HepG2 (cell line): Measurements from ENCODE around the gene GIPC1. TPM values are rescaled to one million over a fixed set of nuclear protein-coding genes. Genes with fewer than 3 reads are reported as not detected.

ENCODE experiments used
- ATAC-seq: fragments of 200-7000 bp; cut with Tn5 transposase; 3 replicates; pipeline ENCODE4 v1.9.1; 2020; ENCODE audit warnings: mild to moderate bottlenecking, moderate library complexity
- BruUV-seq: library from RNA; stranded (reverse); fragments of 400-500 nt; replicated peaks from 2 replicates; lab custom pipeline; 2021; lab: Mats Ljungman, UMichigan
- CTCF ChIA-PET: fragments of 300-600 bp; formaldehyde crosslinking; extraction: SDS; loops from one replicate; lab custom pipeline; 2021; ENCODE audit warnings: low total read pairs, inconsistent platforms, low intra/inter-chr PET ratio; lab: Yijun Ruan, JAX
- POLR2A ChIA-PET: fragments of 350-600 bp; sonication (Branson Sonifier 250); formaldehyde crosslinking; loops from one replicate; lab custom pipeline; 2020; ENCODE audit warnings: antibody characterized with exemption, inconsistent platforms; lab: Yijun Ruan, JAX
- DNase-seq: peaks from one replicate; pipeline ENCODE4 v3.0.0-alpha.2; 2015; ENCODE audit warnings: low spot score
- FAIRE-seq: peaks from 3 replicates; lab custom pipeline; 2011; peaks lifted over from hg19 to GRCh38; lab: Jason Lieb, UNC
- H2AFZ ChIP-seq: one replicate; pipeline ENCODE4 v1.6.1; 2011; ENCODE audit warnings: low read length, inconsistent platforms
- H3K27ac ChIP-seq: fragments of 300-600 bp; 3 replicates; pipeline ENCODE4 v1.8.0; 2011; ENCODE audit warnings: mixed run types, mild to moderate bottlenecking, mixed read lengths, low read length, inconsistent platforms; ENCODE audit not compliant: insufficient read depth; ENCODE audit errors: extremely low read length
- H3K27me3 ChIP-seq, 2 experiments: fragments of 200-600 bp in 1 of 2; 2 replicates in 1 of 2; 3 replicates in 1 of 2; pipeline versions ENCODE4 v1.6.0 to v1.8.0; 2011; ENCODE audit warnings: low read length in 2 of 2, mild to moderate bottlenecking in 2 of 2, moderate library complexity in 2 of 2, inconsistent platforms in 1 of 2; ENCODE audit not compliant: insufficient read depth in 2 of 2, control insufficient read depth in 1 of 2
- H3K36me3 ChIP-seq, 2 experiments: fragments of 200-600 bp in 1 of 2; replicated peaks in 1 of 2; 2 replicates in 1 of 2; 3 replicates in 1 of 2; pipeline versions ENCODE4 v1.5.1 to v1.8.0; 2011; ENCODE audit warnings: low read length in 2 of 2, inconsistent platforms in 1 of 2; ENCODE audit not compliant: insufficient read depth in 2 of 2, control insufficient read depth in 1 of 2
- H3K4me1 ChIP-seq: 2 replicates; pipeline ENCODE4 v1.5.1; 2012; ENCODE audit warnings: low read length, inconsistent platforms; ENCODE audit not compliant: insufficient read depth
- H3K4me2 ChIP-seq: 2 replicates; pipeline ENCODE4 v1.6.0; 2011; ENCODE audit warnings: low read depth, low read length, inconsistent platforms
- H3K4me3 ChIP-seq, 3 experiments: fragments of 200-600 bp in 1 of 3; sonication (generic), shearing (Covaris generic) in 1 of 3; replicated peaks in 1 of 3; 2 replicates each; pipeline ENCODE4 v1.5.1; 2011 to 2016; ENCODE audit warnings: low read length in 3 of 3, inconsistent platforms in 2 of 3, low read depth in 2 of 3, mild to moderate bottlenecking in 2 of 3, control low read depth in 1 of 3, mixed read lengths in 1 of 3; ENCODE audit not compliant: insufficient read depth in 1 of 3
- H3K79me2 ChIP-seq: one replicate; pipeline ENCODE4 v1.6.1; 2011; ENCODE audit warnings: low read length, inconsistent platforms; ENCODE audit not compliant: insufficient read depth
- H3K9ac ChIP-seq: 2 replicates; pipeline ENCODE4 v1.6.0; 2011; ENCODE audit warnings: mild to moderate bottlenecking, low read depth, low read length, inconsistent platforms; ENCODE audit not compliant: insufficient read depth
- H3K9me3 ChIP-seq: 2 replicates; pipeline ENCODE4 v1.5.1; 2012; ENCODE audit warnings: mild to moderate bottlenecking, low read length
- H4K20me1 ChIP-seq: 2 replicates; pipeline ENCODE4 v1.6.0; 2011; ENCODE audit warnings: inconsistent platforms, mild to moderate bottlenecking, low read length, moderate library complexity; ENCODE audit not compliant: insufficient read depth
- HNRNPL ChIP-seq: fragments of 200-400 bp; formaldehyde crosslinking; IDR thresholded peaks from 2 replicates; pipeline ENCODE4 v1.6.1; 2017; ENCODE audit warnings: mild to moderate bottlenecking, low read depth, low read length
- HOXD1 ChIP-seq: sonication (generic); formaldehyde crosslinking; IDR thresholded peaks from 2 replicates; pipeline ENCODE4 v1.5.0; 2020; ENCODE audit warnings: missing genetic modification reagents
- KLF6 ChIP-seq: IDR thresholded peaks from 2 replicates; pipeline ENCODE4 v1.8.0; 2016; ENCODE audit warnings: missing biosample characterization, missing genetic modification reagents
- PBX2 ChIP-seq: IDR thresholded peaks from 2 replicates; pipeline ENCODE4 v1.6.1; 2016; ENCODE audit warnings: control low read depth
- POLR2G ChIP-seq: fragments of 200-400 bp; formaldehyde crosslinking; IDR thresholded peaks from 2 replicates; pipeline ENCODE4 v1.6.1; 2018; ENCODE audit warnings: mild to moderate bottlenecking, low read depth, low read length, moderate library complexity
- ZNF20 ChIP-seq: sonication (generic); formaldehyde crosslinking; IDR thresholded peaks from 2 replicates; pipeline ENCODE4 v1.4.0; 2020; ENCODE audit warnings: mild to moderate bottlenecking, moderate library complexity, missing genetic modification reagents
- ZNF234 ChIP-seq: sonication (generic); formaldehyde crosslinking; conservative IDR thresholded peaks from 2 replicates; pipeline ENCODE4 v1.5.1; 2020; ENCODE audit warnings: mild to moderate bottlenecking, missing genetic modification reagents
- ZNF543 ChIP-seq: sonication (generic); formaldehyde crosslinking; IDR thresholded peaks from 2 replicates; pipeline ENCODE4 v1.4.0; 2020; ENCODE audit warnings: mild to moderate bottlenecking, missing genetic modification reagents
- ZNF577 ChIP-seq: sonication (generic); formaldehyde crosslinking; IDR thresholded peaks from 2 replicates; pipeline ENCODE4 v1.4.0; 2020; ENCODE audit warnings: mild to moderate bottlenecking, low read depth, missing genetic modification reagents, borderline replicate concordance
- ZNF616 ChIP-seq: sonication (generic); formaldehyde crosslinking; IDR thresholded peaks from 2 replicates; pipeline ENCODE4 v1.5.0; 2020; ENCODE audit warnings: low read depth, mild to moderate bottlenecking, missing genetic modification reagents
- ZNF770 ChIP-seq: sonication (generic); formaldehyde crosslinking; IDR thresholded peaks from 2 replicates; pipeline ENCODE4 v1.5.0; 2020; ENCODE audit warnings: mild to moderate bottlenecking, missing genetic modification reagents
- ZNF879 ChIP-seq: sonication (generic); formaldehyde crosslinking; IDR thresholded peaks from 2 replicates; pipeline ENCODE4 v1.8.1; 2023; ENCODE audit warnings: missing genetic modification reagents
- WGBS: methylation state at CpG from one replicate; pipeline ENCODE4 v1.1.6; 2017; ENCODE audit warnings: low lambda C conversion rate; 5-methylcytosine and 5-hydroxymethylcytosine counted together
- in situ Hi-C: cut with HindIII; loops from 2 replicates; pipeline ENCODE4 v1.10.0; 2017; ENCODE audit warnings: low pct_unique_long_range_greater_than_20kb; ENCODE audit not compliant: extremely low pct_ligation_motif_present
- intact Hi-C: fragments of 100-400 bp; cut with micrococcal nuclease; formaldehyde crosslinking; loops from one replicate; pipeline ENCODE4 v1.10.0; 2022; ENCODE audit not compliant: unreplicated experiment
- polyA plus RNA-seq, 8 experiments: library from polyadenylated mRNA; depleted of rRNA in 3 of 8; stranded (reverse) in 7 of 8; unstranded in 1 of 8; fragments of >200 nt; fragmentation: Illumina TruSeq in 4 of 8; extraction: Trizol in 4 of 8; gene quantifications; 2 replicates each; pipeline versions ENCODE4 v1.2.1 to v1.2.3, GENCODE V29; 2011 to 2016; ENCODE audit warnings: low read depth in 4 of 8, missing spikeins in 1 of 8, mixed read lengths in 1 of 8; ENCODE audit not compliant: insufficient read depth in 1 of 8
- total RNA-seq, 5 experiments: library from RNA; depleted of rRNA; stranded (reverse); fragments of >200 nt; fragmentation: Illumina TruSeq; extraction: Trizol; gene quantifications; 2 replicates each; pipeline ENCODE4 v1.2.3, GENCODE V29; 2016; ENCODE audit warnings: low read depth in 1 of 5
- TF ChIP-seq, protein P1 (sequence below): sonication (generic); formaldehyde crosslinking; IDR thresholded peaks from 2 replicates; pipeline ENCODE4 v1.5.0; 2020; ENCODE audit warnings: missing genetic modification reagents, mild to moderate bottlenecking, borderline replicate concordance

GIPC1 gene
- total and polyA plus RNA-seq, 2 of the 13 experiments (the other 11 are each of a cell fraction or from before 2014, with no cell fraction given), result 27.1 to 48.1 TPM

- Histone ChIP-seq H2AFZ (no peak overlapping the region), H3K4me3 (peak overlapping the region in 2 of 3 experiments; percentile 28 to 58; a peak in 3 of 6 replicates), H3K9me3 (no peaks in the 10 kb centered on the region), H3K4me2 (peak overlapping the region; percentile 72), H3K36me3 (peaks cover 2 to 7% of the 10 kb centered on the region in 2 experiments; a peak in 3 of 5 replicates), H3K79me2 (no peaks in the 10 kb centered on the region)
- CTCF ChIA-PET, result interaction anchor here (0.7 kb wide), 1 partner anchor 79 kb away, joined by 3 read pairs; no protein-coding TSS in a partner anchor
- no TSS peak for BruUV-seq
- in situ Hi-C loops, result no loop called here
- DNase-seq (no peak), ATAC-seq (peak; percentile 31)
- no peak for TF ChIP-seq ZNF577
- TF ChIP-seq, protein P1, sequence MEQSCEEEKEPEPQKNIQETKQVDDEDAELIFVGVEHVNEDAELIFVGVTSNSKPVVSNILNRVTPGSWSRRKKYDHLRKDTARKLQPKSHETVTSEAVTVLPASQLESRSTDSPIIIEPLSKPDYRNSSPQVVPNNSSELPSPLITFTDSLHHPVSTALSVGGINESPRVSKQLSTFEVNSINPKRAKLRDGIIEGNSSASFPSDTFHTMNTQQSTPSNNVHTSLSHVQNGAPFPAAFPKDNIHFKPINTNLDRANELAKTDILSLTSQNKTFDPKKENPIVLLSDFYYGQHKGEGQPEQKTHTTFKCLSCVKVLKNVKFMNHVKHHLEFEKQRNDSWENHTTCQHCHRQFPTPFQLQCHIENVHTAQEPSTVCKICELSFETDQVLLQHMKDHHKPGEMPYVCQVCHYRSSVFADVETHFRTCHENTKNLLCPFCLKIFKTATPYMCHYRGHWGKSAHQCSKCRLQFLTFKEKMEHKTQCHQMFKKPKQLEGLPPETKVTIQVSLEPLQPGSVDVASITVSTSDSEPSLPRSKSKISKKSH (CRISPR knock-in tag), result no peak
- TF ChIP-seq ZNF543 (CRISPR knock-in tag), result 0 out of 2 replicates have a peak, but pooled peaks have one; percentile 7
- TF ChIP-seq HNRNPL, result no peak
- TF ChIP-seq ZNF234 (CRISPR knock-in tag), result no peak
- TF ChIP-seq, all 625 proteins: peak for 1
- 39% methylated on average over 5 of the region's 12 CpGs for WGBS
- Histone ChIP-seq H4K20me1 (no peaks in the 10 kb centered on the region), H3K27ac (no peak overlapping the region), H3K9ac (no peak overlapping the region; the same call in 1 of the 2 replicates), H3K4me1 (peaks cover 20% of the 10 kb centered on the region), H3K27me3 (no peaks in the 10 kb centered on the region; a peak in 1 of 5 replicates)
- FAIRE-seq, result no peak
- POLR2A ChIA-PET, result no interaction called here
- intact Hi-C loops, result no loop called here
Measured at GRCh38 chr19:14474827-14475226, 21.1 kb downstream of the GIPC1 start.

GRCh38 chr19:14473978-14474578 is 21.8 kb downstream of the GIPC1 start:
- H3K27ac ChIP-seq, result no peak overlapping the region
- CTCF ChIA-PET, result no interaction called here
- in situ Hi-C loops, result no loop called here
- TF ChIP-seq ZNF770 (CRISPR knock-in tag), result no peak
- no peak for TF ChIP-seq POLR2G
- no peak for TF ChIP-seq ZNF879 (CRISPR knock-in tag)
- TF ChIP-seq HNRNPL, result no peak
- TF ChIP-seq HOXD1 (CRISPR knock-in tag), result no peak
- TF ChIP-seq ZNF616 (CRISPR knock-in tag), result no peak
- no peak for TF ChIP-seq PBX2 (CRISPR knock-in tag)
- no peak for TF ChIP-seq KLF6 (CRISPR knock-in tag)
- no peak for TF ChIP-seq ZNF20

More at GRCh38 chr19:14473978-14474578, 21.8 kb downstream of the GIPC1 start:
- Histone ChIP-seq H3K4me3 (no peak overlapping the region), H3K36me3 (peaks cover 2 to 7% of the 10 kb centered on the region in 2 experiments; a peak in 4 of 5 replicates), H3K9ac (no peak overlapping the region), H3K79me2 (no peaks in the 10 kb centered on the region), H3K4me2 (no peak overlapping the region), H3K27me3 (no peaks in the 10 kb centered on the region; a peak in 1 of 5 replicates), H3K4me1 (peaks cover 20% of the 10 kb centered on the region), H4K20me1 (no peaks in the 10 kb centered on the region), H3K9me3 (no peaks in the 10 kb centered on the region), H2AFZ (no peak overlapping the region)
- ATAC-seq, result no peak
- BruUV-seq, result no TSS peak
- intact Hi-C loops, result no loop called here
- WGBS, result 97% methylated on average over 21 of the region's 53 CpGs
- FAIRE-seq, result no peak
- DNase-seq, result no peak
- POLR2A ChIA-PET, result no interaction called here
